ENCODE data around the gene HAAO. TPM values are rescaled to one million over a fixed set of nuclear protein-coding genes. Genes with fewer than 3 reads are reported as not detected.

The HAAO gene
- total and polyA plus RNA-seq, 2 of the 13 experiments (the other 11 are each of a cell fraction or from before 2014, with no cell fraction given), result 36.1 to 42.7 TPM

DNA sequence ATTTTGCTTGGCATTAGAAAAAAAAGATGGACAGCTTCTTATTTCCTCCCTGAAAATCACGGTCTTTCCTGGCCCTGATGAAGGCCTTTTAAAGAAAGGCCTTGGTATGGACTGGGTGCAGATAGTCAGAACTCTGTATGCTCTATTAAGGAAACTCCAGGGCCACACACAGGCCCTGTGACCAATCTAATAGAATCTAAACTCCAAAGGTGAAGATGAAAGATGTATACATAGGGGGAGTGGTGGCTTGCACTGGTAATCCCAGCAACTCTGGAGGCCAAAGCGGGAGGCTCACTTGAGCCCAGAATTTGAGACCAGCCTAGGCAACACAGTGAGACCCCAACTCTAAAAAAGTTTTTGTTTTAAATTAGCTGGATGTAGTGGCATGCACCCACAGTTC, 65.7 kb downstream of the HAAO start (continued):
- TF ChIP-seq, protein P1, sequence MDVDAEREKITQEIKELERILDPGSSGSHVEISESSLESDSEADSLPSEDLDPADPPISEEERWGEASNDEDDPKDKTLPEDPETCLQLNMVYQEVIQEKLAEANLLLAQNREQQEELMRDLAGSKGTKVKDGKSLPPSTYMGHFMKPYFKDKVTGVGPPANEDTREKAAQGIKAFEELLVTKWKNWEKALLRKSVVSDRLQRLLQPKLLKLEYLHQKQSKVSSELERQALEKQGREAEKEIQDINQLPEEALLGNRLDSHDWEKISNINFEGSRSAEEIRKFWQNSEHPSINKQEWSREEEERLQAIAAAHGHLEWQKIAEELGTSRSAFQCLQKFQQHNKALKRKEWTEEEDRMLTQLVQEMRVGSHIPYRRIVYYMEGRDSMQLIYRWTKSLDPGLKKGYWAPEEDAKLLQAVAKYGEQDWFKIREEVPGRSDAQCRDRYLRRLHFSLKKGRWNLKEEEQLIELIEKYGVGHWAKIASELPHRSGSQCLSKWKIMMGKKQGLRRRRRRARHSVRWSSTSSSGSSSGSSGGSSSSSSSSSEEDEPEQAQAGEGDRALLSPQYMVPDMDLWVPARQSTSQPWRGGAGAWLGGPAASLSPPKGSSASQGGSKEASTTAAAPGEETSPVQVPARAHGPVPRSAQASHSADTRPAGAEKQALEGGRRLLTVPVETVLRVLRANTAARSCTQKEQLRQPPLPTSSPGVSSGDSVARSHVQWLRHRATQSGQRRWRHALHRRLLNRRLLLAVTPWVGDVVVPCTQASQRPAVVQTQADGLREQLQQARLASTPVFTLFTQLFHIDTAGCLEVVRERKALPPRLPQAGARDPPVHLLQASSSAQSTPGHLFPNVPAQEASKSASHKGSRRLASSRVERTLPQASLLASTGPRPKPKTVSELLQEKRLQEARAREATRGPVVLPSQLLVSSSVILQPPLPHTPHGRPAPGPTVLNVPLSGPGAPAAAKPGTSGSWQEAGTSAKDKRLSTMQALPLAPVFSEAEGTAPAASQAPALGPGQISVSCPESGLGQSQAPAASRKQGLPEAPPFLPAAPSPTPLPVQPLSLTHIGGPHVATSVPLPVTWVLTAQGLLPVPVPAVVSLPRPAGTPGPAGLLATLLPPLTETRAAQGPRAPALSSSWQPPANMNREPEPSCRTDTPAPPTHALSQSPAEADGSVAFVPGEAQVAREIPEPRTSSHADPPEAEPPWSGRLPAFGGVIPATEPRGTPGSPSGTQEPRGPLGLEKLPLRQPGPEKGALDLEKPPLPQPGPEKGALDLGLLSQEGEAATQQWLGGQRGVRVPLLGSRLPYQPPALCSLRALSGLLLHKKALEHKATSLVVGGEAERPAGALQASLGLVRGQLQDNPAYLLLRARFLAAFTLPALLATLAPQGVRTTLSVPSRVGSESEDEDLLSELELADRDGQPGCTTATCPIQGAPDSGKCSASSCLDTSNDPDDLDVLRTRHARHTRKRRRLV (CRISPR knock-in tag; IDR thresholded peaks at IDR 0.05), result no peak
- no peak for TF ChIP-seq FOXP1 (IDR thresholded peaks at IDR 0.05)
- TF ChIP-seq FOXP1 (CRISPR knock-in tag; IDR thresholded peaks at IDR 0.05), result no peak
- TF ChIP-seq AHDC1 (CRISPR knock-in tag; IDR thresholded peaks at IDR 0.05; ENCODE audit: borderline replicate concordance), result no peak
